HepG2 (cell line): ENCODE data around the gene CTU2. TPM values are rescaled to one million over a fixed set of nuclear protein-coding genes. Genes with fewer than 3 reads are reported as not detected.
A peak's percentile ranks its signal among the peaks of the same experiment; 100 is the strongest.

Source experiments
- ATAC-seq: fragments of 200-7000 bp; cut with Tn5 transposase; 3 replicates; pipeline ENCODE4 v1.9.1; 2020; ENCODE audit warnings: mild to moderate bottlenecking, moderate library complexity
- BruUV-seq: library from RNA; stranded (reverse); fragments of 400-500 nt; replicated peaks from 2 replicates; lab custom pipeline; 2021; lab: Mats Ljungman, UMichigan
- CTCF ChIA-PET: fragments of 300-600 bp; formaldehyde crosslinking; extraction: SDS; loops from one replicate; lab custom pipeline; 2021; ENCODE audit warnings: low total read pairs, inconsistent platforms, low intra/inter-chr PET ratio; lab: Yijun Ruan, JAX
- POLR2A ChIA-PET: fragments of 350-600 bp; sonication (Branson Sonifier 250); formaldehyde crosslinking; loops from one replicate; lab custom pipeline; 2020; ENCODE audit warnings: antibody characterized with exemption, inconsistent platforms; lab: Yijun Ruan, JAX
- DNase-seq: peaks from one replicate; pipeline ENCODE4 v3.0.0-alpha.2; 2015; ENCODE audit warnings: low spot score
- FAIRE-seq: peaks from 3 replicates; lab custom pipeline; 2011; peaks lifted over from hg19 to GRCh38; lab: Jason Lieb, UNC
- H2AFZ ChIP-seq: one replicate; pipeline ENCODE4 v1.6.1; 2011; ENCODE audit warnings: low read length, inconsistent platforms
- H3K27ac ChIP-seq: fragments of 300-600 bp; 3 replicates; pipeline ENCODE4 v1.8.0; 2011; ENCODE audit warnings: mixed run types, mild to moderate bottlenecking, mixed read lengths, low read length, inconsistent platforms; ENCODE audit not compliant: insufficient read depth; ENCODE audit errors: extremely low read length
- H3K27me3 ChIP-seq, 2 experiments: fragments of 200-600 bp in 1 of 2; 2 replicates in 1 of 2; 3 replicates in 1 of 2; pipeline versions ENCODE4 v1.6.0 to v1.8.0; 2011; ENCODE audit warnings: low read length in 2 of 2, mild to moderate bottlenecking in 2 of 2, moderate library complexity in 2 of 2, inconsistent platforms in 1 of 2; ENCODE audit not compliant: insufficient read depth in 2 of 2, control insufficient read depth in 1 of 2
- H3K36me3 ChIP-seq, 2 experiments: fragments of 200-600 bp in 1 of 2; replicated peaks in 1 of 2; 2 replicates in 1 of 2; 3 replicates in 1 of 2; pipeline versions ENCODE4 v1.5.1 to v1.8.0; 2011; ENCODE audit warnings: low read length in 2 of 2, inconsistent platforms in 1 of 2; ENCODE audit not compliant: insufficient read depth in 2 of 2, control insufficient read depth in 1 of 2
- H3K4me1 ChIP-seq: 2 replicates; pipeline ENCODE4 v1.5.1; 2012; ENCODE audit warnings: low read length, inconsistent platforms; ENCODE audit not compliant: insufficient read depth
- H3K4me2 ChIP-seq: 2 replicates; pipeline ENCODE4 v1.6.0; 2011; ENCODE audit warnings: low read depth, low read length, inconsistent platforms
- H3K4me3 ChIP-seq, 3 experiments: fragments of 200-600 bp in 1 of 3; sonication (generic), shearing (Covaris generic) in 1 of 3; replicated peaks in 1 of 3; 2 replicates each; pipeline ENCODE4 v1.5.1; 2011 to 2016; ENCODE audit warnings: low read length in 3 of 3, inconsistent platforms in 2 of 3, low read depth in 2 of 3, mild to moderate bottlenecking in 2 of 3, control low read depth in 1 of 3, mixed read lengths in 1 of 3; ENCODE audit not compliant: insufficient read depth in 1 of 3
- H3K79me2 ChIP-seq: one replicate; pipeline ENCODE4 v1.6.1; 2011; ENCODE audit warnings: low read length, inconsistent platforms; ENCODE audit not compliant: insufficient read depth
- H3K9ac ChIP-seq: 2 replicates; pipeline ENCODE4 v1.6.0; 2011; ENCODE audit warnings: mild to moderate bottlenecking, low read depth, low read length, inconsistent platforms; ENCODE audit not compliant: insufficient read depth
- H3K9me3 ChIP-seq: 2 replicates; pipeline ENCODE4 v1.5.1; 2012; ENCODE audit warnings: mild to moderate bottlenecking, low read length
- H4K20me1 ChIP-seq: 2 replicates; pipeline ENCODE4 v1.6.0; 2011; ENCODE audit warnings: inconsistent platforms, mild to moderate bottlenecking, low read length, moderate library complexity; ENCODE audit not compliant: insufficient read depth
- MEIS1 ChIP-seq: sonication (generic); formaldehyde crosslinking; IDR thresholded peaks from 2 replicates; pipeline ENCODE4 v1.9.0; 2021; ENCODE audit warnings: mild to moderate bottlenecking, missing genetic modification reagents, moderate library complexity, borderline replicate concordance
- POLR2A ChIP-seq, 2 experiments: IDR thresholded peaks; 2 replicates each; pipeline ENCODE4 v1.6.1; 2011; ENCODE audit warnings: low read depth in 2 of 2, low read length in 2 of 2, mild to moderate bottlenecking in 1 of 2, moderate library complexity in 1 of 2; ENCODE audit not compliant: insufficient read depth in 1 of 2
- SRSF1 ChIP-seq: fragments of 200-400 bp; formaldehyde crosslinking; optimal IDR thresholded peaks from 2 replicates; pipeline ENCODE3; 2017; ENCODE audit warnings: mild to moderate bottlenecking, low read depth, low read length, moderate library complexity
- SSRP1 ChIP-seq: IDR thresholded peaks from 2 replicates; pipeline ENCODE4 v1.6.1; 2016; ENCODE audit warnings: control low read depth
- ZMYM2 ChIP-seq: sonication (generic); formaldehyde crosslinking; IDR thresholded peaks from 2 replicates; pipeline ENCODE4 v1.8.0; 2022; ENCODE audit warnings: mild to moderate bottlenecking, missing genetic modification reagents
- ZNF253 ChIP-seq: sonication (generic); formaldehyde crosslinking; IDR thresholded peaks from 2 replicates; pipeline ENCODE4 v1.8.0; 2022; ENCODE audit warnings: mild to moderate bottlenecking, missing genetic modification reagents, borderline replicate concordance
- ZNF773 ChIP-seq: sonication (generic); formaldehyde crosslinking; IDR thresholded peaks from 2 replicates; pipeline ENCODE4 v1.4.0; 2020; ENCODE audit warnings: missing genetic modification reagents, borderline replicate concordance
- ZNF83 ChIP-seq: sonication (generic); formaldehyde crosslinking; IDR thresholded peaks from 2 replicates; pipeline ENCODE4 v1.4.0; 2020; ENCODE audit warnings: missing genetic modification reagents, mild to moderate bottlenecking, borderline replicate concordance
- ZNF839 ChIP-seq: sonication (generic); formaldehyde crosslinking; IDR thresholded peaks from 2 replicates; pipeline ENCODE4 v1.4.0; 2020; ENCODE audit warnings: missing genetic modification reagents, mild to moderate bottlenecking, borderline replicate concordance
- WGBS: methylation state at CpG from one replicate; pipeline ENCODE4 v1.1.6; 2017; ENCODE audit warnings: low lambda C conversion rate; 5-methylcytosine and 5-hydroxymethylcytosine counted together
- in situ Hi-C: cut with HindIII; loops from 2 replicates; pipeline ENCODE4 v1.10.0; 2017; ENCODE audit warnings: low pct_unique_long_range_greater_than_20kb; ENCODE audit not compliant: extremely low pct_ligation_motif_present
- intact Hi-C: fragments of 100-400 bp; cut with micrococcal nuclease; formaldehyde crosslinking; loops from one replicate; pipeline ENCODE4 v1.10.0; 2022; ENCODE audit not compliant: unreplicated experiment
- polyA plus RNA-seq, 8 experiments: library from polyadenylated mRNA; depleted of rRNA in 3 of 8; stranded (reverse) in 7 of 8; unstranded in 1 of 8; fragments of >200 nt; fragmentation: Illumina TruSeq in 4 of 8; extraction: Trizol in 4 of 8; gene quantifications; 2 replicates each; pipeline versions ENCODE4 v1.2.1 to v1.2.3, GENCODE V29; 2011 to 2016; ENCODE audit warnings: low read depth in 4 of 8, missing spikeins in 1 of 8, mixed read lengths in 1 of 8; ENCODE audit not compliant: insufficient read depth in 1 of 8
- total RNA-seq, 5 experiments: library from RNA; depleted of rRNA; stranded (reverse); fragments of >200 nt; fragmentation: Illumina TruSeq; extraction: Trizol; gene quantifications; 2 replicates each; pipeline ENCODE4 v1.2.3, GENCODE V29; 2016; ENCODE audit warnings: low read depth in 1 of 5
- TF ChIP-seq, protein P1 (sequence below): sonication (generic); formaldehyde crosslinking; IDR thresholded peaks from 2 replicates; pipeline ENCODE4 v1.5.0; 2020; ENCODE audit warnings: mild to moderate bottlenecking, missing genetic modification reagents
- TF ChIP-seq, protein P2 (sequence below): sonication (generic); formaldehyde crosslinking; IDR thresholded peaks from 2 replicates; pipeline ENCODE4 v1.4.0; 2020; ENCODE audit warnings: mild to moderate bottlenecking, missing genetic modification reagents
- TF ChIP-seq, protein P3 (sequence below): sonication (generic); formaldehyde crosslinking; IDR thresholded peaks from 2 replicates; pipeline ENCODE4; 2020; ENCODE audit warnings: missing genetic modification reagents, mild to moderate bottlenecking, borderline replicate concordance
- TF ChIP-seq, protein P4 (sequence below): sonication (generic); formaldehyde crosslinking; IDR thresholded peaks from 2 replicates; pipeline ENCODE4 v1.5.1; 2020; ENCODE audit warnings: missing genetic modification reagents, mild to moderate bottlenecking, borderline replicate concordance
- TF ChIP-seq, protein P5 (sequence below): conservative IDR thresholded peaks from 2 replicates; pipeline ENCODE4 v1.6.1; 2018; ENCODE audit warnings: missing genetic modification reagents

CTU2 gene
- total and polyA plus RNA-seq, 2 of the 13 experiments (the other 11 are each of a cell fraction or from before 2014, with no cell fraction given): 13.3 to 21.9 TPM

DNA sequence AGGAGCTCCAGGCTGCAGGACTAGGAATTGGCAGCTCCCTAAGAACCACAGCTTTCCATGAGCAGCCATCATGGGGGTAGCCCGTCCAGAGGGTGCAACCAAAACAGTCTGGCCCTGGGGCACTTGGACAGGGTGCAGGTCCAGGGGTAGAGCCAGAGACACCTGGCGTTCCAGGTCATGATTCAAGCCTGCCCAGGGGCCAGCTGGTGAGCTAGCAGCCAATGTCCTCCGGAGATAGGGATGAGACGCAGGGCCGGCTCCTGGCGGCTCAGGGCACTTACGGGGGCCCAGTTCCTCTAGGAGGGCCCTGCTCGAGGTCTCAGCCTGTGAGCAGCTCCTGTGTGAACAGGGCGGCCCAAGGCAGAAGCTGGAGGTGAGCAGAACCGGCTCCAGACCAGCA is 56.6 kb downstream of the CTU2 start:
- ATAC-seq (no peak), FAIRE-seq (no peak), DNase-seq (no peak)
- H3K79me2 ChIP-seq: peaks cover 19% of the 10 kb centered on the region
- no peaks in the 10 kb centered on the region for H3K27me3 ChIP-seq
- H3K36me3 ChIP-seq: no peaks in the 10 kb centered on the region; a peak in 2 of 5 replicates
- peak overlapping the region; percentile 49 for H3K4me2 ChIP-seq
- intact Hi-C loops: no loop called here
- peaks cover 28% of the 10 kb centered on the region for H4K20me1 ChIP-seq
- in situ Hi-C loops: no loop called here
- POLR2A ChIA-PET: interaction anchor here (1.0 to 1.6 kb wide), 6 partner anchors 19 to 455 kb away, joined by 3 to 11 read pairs (median 5); partner anchors contain the start of genes APRT, PIEZO1 and ZNF778
- BruUV-seq: no TSS peak
- H3K4me1 ChIP-seq: peaks cover 69% of the 10 kb centered on the region
- no peak overlapping the region for H2AFZ ChIP-seq
- H3K9ac ChIP-seq: no peak overlapping the region
- H3K4me3 ChIP-seq: peak overlapping the region in 1 of 3 experiments; percentile 2; a peak in 1 of 6 replicates
- peak overlapping the region; percentile 23 for H3K27ac ChIP-seq
- H3K9me3 ChIP-seq: no peaks in the 10 kb centered on the region
- CTCF ChIA-PET: interaction anchor here (2.1 kb wide), 1 partner anchor 22 kb away, joined by 10 read pairs; the partner anchor contains the start of gene PIEZO1
- WGBS: 89% methylated on average over 10 of the region's 10 CpGs
- TF ChIP-seq ZMYM2 (CRISPR knock-in tag) (no peak), SRSF1 (peak; percentile 20), ZNF773 (CRISPR knock-in tag) (no peak), MEIS1 (CRISPR knock-in tag) (no peak), POLR2A (IDR thresholded peaks at IDR 0.05; ENCODE audit: insufficient read depth in 1 of 2, low read depth in 2 of 2, low read length in 2 of 2) (peak in 1 of 2 experiments; percentile 2; a peak in 1 of 4 replicates), ZNF253 (CRISPR knock-in tag) (0 out of 2 replicates have a peak, but pooled peaks have one; percentile 33), SSRP1 (CRISPR knock-in tag) (no peak), ZNF83 (CRISPR knock-in tag) (0 out of 2 replicates have a peak, but pooled peaks have one; percentile 46), ZNF839 (CRISPR knock-in tag) (0 out of 2 replicates have a peak, but pooled peaks have one; percentile 3)
- TF ChIP-seq, protein P1, sequence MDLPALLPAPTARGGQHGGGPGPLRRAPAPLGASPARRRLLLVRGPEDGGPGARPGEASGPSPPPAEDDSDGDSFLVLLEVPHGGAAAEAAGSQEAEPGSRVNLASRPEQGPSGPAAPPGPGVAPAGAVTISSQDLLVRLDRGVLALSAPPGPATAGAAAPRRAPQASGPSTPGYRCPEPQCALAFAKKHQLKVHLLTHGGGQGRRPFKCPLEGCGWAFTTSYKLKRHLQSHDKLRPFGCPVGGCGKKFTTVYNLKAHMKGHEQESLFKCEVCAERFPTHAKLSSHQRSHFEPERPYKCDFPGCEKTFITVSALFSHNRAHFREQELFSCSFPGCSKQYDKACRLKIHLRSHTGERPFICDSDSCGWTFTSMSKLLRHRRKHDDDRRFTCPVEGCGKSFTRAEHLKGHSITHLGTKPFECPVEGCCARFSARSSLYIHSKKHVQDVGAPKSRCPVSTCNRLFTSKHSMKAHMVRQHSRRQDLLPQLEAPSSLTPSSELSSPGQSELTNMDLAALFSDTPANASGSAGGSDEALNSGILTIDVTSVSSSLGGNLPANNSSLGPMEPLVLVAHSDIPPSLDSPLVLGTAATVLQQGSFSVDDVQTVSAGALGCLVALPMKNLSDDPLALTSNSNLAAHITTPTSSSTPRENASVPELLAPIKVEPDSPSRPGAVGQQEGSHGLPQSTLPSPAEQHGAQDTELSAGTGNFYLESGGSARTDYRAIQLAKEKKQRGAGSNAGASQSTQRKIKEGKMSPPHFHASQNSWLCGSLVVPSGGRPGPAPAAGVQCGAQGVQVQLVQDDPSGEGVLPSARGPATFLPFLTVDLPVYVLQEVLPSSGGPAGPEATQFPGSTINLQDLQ (CRISPR knock-in tag): 0 out of 2 replicates have a peak, but pooled peaks have one; percentile 45
- TF ChIP-seq, protein P2, sequence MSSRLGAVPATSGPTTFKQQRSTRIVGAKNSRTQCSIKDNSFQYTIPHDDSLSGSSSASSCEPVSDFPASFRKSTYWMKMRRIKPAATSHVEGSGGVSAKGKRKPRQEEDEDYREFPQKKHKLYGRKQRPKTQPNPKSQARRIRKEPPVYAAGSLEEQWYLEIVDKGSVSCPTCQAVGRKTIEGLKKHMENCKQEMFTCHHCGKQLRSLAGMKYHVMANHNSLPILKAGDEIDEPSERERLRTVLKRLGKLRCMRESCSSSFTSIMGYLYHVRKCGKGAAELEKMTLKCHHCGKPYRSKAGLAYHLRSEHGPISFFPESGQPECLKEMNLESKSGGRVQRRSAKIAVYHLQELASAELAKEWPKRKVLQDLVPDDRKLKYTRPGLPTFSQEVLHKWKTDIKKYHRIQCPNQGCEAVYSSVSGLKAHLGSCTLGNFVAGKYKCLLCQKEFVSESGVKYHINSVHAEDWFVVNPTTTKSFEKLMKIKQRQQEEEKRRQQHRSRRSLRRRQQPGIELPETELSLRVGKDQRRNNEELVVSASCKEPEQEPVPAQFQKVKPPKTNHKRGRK: 0 out of 2 replicates have a peak, but pooled peaks have one; percentile 58
- TF ChIP-seq, protein P3, sequence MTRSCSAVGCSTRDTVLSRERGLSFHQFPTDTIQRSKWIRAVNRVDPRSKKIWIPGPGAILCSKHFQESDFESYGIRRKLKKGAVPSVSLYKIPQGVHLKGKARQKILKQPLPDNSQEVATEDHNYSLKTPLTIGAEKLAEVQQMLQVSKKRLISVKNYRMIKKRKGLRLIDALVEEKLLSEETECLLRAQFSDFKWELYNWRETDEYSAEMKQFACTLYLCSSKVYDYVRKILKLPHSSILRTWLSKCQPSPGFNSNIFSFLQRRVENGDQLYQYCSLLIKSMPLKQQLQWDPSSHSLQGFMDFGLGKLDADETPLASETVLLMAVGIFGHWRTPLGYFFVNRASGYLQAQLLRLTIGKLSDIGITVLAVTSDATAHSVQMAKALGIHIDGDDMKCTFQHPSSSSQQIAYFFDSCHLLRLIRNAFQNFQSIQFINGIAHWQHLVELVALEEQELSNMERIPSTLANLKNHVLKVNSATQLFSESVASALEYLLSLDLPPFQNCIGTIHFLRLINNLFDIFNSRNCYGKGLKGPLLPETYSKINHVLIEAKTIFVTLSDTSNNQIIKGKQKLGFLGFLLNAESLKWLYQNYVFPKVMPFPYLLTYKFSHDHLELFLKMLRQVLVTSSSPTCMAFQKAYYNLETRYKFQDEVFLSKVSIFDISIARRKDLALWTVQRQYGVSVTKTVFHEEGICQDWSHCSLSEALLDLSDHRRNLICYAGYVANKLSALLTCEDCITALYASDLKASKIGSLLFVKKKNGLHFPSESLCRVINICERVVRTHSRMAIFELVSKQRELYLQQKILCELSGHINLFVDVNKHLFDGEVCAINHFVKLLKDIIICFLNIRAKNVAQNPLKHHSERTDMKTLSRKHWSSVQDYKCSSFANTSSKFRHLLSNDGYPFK (CRISPR knock-in tag): peak; percentile 14
- TF ChIP-seq, protein P4, sequence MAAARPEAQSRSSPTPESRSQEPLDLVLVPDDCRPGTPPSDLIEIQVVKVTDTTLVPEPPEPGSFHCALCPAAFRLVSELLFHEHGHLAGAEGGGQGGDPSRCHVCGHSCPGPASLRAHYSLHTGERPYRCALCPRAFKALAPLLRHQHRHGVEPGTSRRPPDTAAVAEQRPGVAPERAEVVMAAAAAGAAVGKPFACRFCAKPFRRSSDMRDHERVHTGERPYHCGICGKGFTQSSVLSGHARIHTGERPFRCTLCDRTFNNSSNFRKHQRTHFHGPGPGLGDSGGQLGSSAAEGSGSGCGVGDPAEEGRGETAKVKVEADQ (CRISPR knock-in tag): peak; percentile 32; the same call in 1 of the 2 replicates
- TF ChIP-seq, protein P5, sequence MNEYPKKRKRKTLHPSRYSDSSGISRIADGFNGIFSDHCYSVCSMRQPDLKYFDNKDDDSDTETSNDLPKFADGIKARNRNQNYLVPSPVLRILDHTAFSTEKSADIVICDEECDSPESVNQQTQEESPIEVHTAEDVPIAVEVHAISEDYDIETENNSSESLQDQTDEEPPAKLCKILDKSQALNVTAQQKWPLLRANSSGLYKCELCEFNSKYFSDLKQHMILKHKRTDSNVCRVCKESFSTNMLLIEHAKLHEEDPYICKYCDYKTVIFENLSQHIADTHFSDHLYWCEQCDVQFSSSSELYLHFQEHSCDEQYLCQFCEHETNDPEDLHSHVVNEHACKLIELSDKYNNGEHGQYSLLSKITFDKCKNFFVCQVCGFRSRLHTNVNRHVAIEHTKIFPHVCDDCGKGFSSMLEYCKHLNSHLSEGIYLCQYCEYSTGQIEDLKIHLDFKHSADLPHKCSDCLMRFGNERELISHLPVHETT (CRISPR knock-in tag): no peak
